ENCODE results near the gene GALE.
"Not testable (repeated sequence)": the region's sequence is repeated elsewhere in the genome, so short reads cannot be mapped to it uniquely, and the experiment has no call there.

Gene GALE

GRCh38 chr1:23791516-23792047 lies 9.0 kb downstream of the GALE start:
- DNase-seq, result peak in 1 of 2 donors; percentile 45

DNA sequence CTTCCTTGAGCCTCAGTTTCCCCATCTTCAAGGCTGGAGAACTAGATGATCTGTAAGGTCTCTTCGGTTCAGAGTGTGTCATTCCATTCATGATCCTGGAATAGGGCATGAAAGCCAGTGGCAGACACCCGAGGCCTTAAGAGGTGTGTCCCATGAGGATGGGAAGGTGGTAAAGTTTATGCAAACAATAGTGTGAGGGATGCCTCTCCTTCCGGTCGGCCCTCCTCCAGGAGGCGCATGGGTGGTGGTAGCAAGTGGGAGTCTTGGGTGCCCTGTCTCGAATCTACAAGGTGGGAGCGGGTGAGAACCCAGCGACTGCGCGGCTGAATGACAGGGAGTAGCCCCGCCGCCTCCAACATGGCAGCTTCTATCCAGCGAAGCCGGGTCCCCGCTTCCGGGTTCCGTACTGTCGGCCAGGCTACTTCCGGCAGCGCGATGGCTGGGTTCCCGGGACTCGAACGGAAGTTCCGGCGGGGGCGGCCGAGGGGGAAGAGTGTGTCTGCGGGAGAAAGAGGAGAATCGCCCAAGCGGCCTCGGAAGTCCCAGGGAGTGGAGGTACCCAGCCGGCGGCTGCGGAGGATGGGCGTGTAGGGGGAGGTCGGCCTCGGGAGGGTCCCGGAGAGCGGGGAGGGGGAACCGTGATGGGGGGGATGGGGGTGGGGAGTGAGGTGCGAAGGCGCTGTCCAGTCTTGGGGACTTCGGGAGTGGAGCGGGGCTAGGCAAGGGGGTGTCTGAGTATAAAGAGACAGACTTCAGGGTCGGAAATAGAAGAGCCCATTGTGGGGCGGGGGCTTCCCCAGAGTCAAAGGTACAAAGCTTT lies 9.6 kb downstream of the GALE start, which contains the start of gene LYPLA2:
Gene LYPLA2, plus strand, starts transcription at position 450 of the 820 bp plus-strand sequence. CDS start 1,538 bp downstream, outside the sequence.
- DNase-seq, result peak; percentile 91 to 93

DNA sequence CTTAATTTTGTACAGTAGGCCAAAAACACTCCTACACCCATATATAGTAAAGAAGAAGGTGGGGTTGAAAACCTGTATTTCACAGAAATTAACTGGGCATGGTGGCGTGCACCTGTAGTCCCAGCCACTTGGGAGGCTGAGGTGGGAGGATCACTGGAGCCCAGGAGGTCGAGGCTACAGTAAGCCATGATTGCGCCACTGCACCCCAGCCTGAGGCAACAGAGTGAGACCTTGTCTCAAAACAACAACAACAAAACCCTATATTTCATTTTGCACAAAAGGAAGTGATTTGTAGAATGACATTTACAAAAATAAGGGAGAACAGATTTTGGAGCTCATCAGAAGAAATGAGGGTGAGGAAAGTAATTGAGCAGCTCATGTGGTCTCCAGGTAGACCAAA lies 11.9 kb downstream of the GALE start:
- no peak for DNase-seq

- no peak for DNase-seq
Observed at GRCh38 chr1:23787701-23788100, 12.9 kb downstream of the GALE start.

- DNase-seq, result no peak
Observed at GRCh38 chr1:23784846-23785245, 15.7 kb downstream of the GALE start.

- DNase-seq, result not testable (repeated sequence)
Observed at GRCh38 chr1:23783141-23783540, 17.4 kb downstream of the GALE start.

GRCh38 chr1:23779826-23780371 lies 20.7 kb downstream of the GALE start:
- DNase-seq, result no peak

DNA sequence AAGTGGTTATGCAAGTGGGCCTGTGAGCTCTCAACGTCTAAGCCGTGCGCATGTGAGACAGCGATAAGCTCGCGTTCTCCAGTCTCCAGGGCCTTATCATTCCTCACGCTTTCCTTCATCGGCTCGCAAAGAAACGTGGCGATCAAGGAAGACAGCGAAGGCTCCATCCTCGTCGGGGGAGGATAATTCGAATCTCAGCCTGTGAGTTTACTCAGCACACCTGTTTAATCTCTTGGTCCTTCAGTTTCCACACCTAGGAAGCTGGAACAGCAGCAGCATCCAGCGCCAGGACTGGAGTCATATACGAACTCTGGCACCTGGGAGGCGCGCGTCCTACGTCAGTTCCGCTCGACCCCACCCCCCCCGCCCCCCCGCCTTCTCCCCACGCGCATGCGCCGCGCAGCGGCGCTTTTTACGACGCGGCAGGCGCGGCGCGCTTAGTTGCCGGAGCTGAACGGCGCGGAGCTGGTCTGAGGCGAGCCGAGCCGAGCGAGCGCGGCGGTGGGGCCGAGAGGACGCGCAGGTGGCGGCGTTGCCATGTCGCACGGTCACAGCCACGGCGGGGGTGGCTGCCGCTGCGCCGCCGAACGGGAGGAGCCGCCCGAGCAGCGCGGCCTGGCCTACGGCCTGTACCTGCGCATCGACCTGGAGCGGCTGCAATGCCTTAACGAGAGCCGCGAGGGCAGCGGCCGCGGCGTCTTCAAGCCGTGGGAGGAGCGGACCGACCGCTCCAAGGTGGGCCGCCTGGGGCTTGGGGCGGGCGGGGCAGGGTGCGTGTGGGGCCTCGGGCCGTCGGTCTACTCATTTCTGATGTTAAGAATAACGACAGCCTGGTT lies 22.4 kb downstream of the GALE start, which contains the start of gene PITHD1:
Gene PITHD1, plus strand, starts transcription at position 440 of the 836 bp plus-strand sequence. Its CDS starts 98 bp downstream, at position 538.
- DNase-seq, result peak; percentile 76 to 81

DNA sequence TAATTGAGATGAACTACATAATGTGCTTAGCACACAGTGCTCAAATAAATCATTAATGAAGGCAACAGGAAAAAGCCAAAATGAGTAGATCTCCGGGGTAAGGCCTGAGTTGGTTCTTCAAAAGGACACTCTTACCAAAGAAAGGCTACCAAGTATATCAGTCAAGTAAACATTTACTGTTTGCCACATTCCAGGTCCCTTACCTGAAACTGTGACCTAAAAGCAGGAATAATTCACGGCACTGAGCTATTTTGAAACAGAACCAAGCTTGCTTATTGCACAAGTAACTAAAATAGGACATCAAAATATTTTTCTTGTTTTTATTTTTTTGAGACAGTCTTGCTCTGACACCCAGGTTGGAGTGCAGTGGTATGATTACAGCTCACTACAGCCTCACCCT lies 24.3 kb downstream of the GALE start:
- DNase-seq, result no peak

- no peak for DNase-seq
Observed at GRCh38 chr1:23774174-23774880, 26.2 kb downstream of the GALE start.

- DNase-seq, result no peak
Observed at GRCh38 chr1:23772854-23773242, 27.7 kb downstream of the GALE start.

GRCh38 chr1:23772049-23772853 lies 28.3 kb downstream of the GALE start:
- DNase-seq, result peak; percentile 90 to 92

GRCh38 chr1:23768733-23769132 lies 31.8 kb downstream of the GALE start:
- no peak for DNase-seq

GRCh38 chr1:23763041-23763577 lies 37.4 kb downstream of the GALE start:
- no peak for DNase-seq

DNA sequence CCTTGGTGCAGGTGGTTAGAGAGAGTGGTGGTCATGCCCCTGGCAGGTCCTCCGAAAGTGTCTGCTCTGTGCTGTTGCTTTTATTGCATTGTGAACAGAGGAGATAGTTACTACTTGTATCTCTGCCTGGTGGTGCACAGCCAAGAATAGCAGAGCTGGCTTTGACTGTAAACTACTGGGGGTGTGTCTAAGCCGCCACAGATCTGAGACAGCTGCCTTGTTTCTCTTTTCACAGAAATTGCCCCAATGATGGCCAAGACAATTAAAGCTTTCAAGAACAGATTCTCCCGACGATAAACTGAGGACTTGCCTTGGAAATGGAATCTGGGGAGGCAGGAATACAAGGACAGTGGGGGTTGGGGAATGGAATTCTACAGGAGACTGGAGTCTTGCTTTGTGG lies 41.3 kb downstream of the GALE start:
- no peak for DNase-seq

DNA sequence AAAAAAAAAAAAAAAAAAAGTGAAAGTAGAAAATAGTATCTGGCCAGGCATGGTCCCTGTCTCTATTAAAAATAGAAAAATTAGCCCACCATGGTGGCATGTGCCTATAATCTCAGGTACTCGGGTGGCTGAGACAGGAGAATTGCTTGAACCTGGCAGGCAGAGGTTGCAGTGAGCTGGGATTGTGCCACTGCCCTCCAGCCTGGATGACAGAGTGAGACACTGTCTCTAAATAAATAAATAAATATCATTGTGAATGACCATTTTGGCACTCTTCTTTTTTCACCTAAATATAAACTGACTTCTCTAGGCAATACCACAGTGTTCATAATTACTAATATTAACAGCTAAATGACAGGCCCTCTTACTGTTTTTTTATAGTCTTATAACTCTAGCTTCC lies 42.7 kb downstream of the GALE start:
- no peak for DNase-seq

GRCh38 chr1:23756676-23757075 lies 43.9 kb downstream of the GALE start:
- no peak for DNase-seq

- no peak for DNase-seq
Observed at GRCh38 chr1:23752909-23753308, 47.6 kb downstream of the GALE start.

- DNase-seq, result no peak
Observed at GRCh38 chr1:23751815-23752200, 48.7 kb downstream of the GALE start.

GRCh38 chr1:23751050-23751814 lies 49.3 kb downstream of the GALE start:
- peak; percentile 17 to 34 for DNase-seq

- no peak for DNase-seq
Observed at GRCh38 chr1:23748016-23748415, 52.5 kb downstream of the GALE start.
